GM23248 (cell line): ENCODE measurements around the gene PSME3IP1. TPM values are rescaled to one million over a fixed set of nuclear protein-coding genes. Genes with fewer than 3 reads are reported as not detected.
"Not testable (repeated sequence)": the region's sequence is repeated elsewhere in the genome, so short reads cannot be mapped to it uniquely, and the experiment has no call there.

ENCODE experiments used
- DNase-seq: peaks from one replicate; pipeline ENCODE4 v3.0.0-alpha.2; 2015
- H2AFZ ChIP-seq: fragments of 200-600 bp; sonication (generic); 2 replicates; pipeline ENCODE4 v1.6.1; 2016; ENCODE audit warnings: antibody characterized with exemption
- H3F3A ChIP-seq: fragments of 200-600 bp; sonication (generic); 2 replicates; pipeline ENCODE4 v1.6.1; 2016; ENCODE audit warnings: mild to moderate bottlenecking, antibody characterized with exemption, mixed run types; ENCODE audit not compliant: insufficient read depth
- H3K27ac ChIP-seq: fragments of 200-600 bp; sonication (generic); 2 replicates; pipeline ENCODE4 v1.5.1; 2016; ENCODE audit warnings: mild to moderate bottlenecking
- H3K27me3 ChIP-seq: fragments of 200-600 bp; sonication (generic); replicated peaks from 2 replicates; pipeline ENCODE4 v1.6.1; 2016; ENCODE audit warnings: mild to moderate bottlenecking; ENCODE audit not compliant: insufficient read depth
- H3K36me3 ChIP-seq: fragments of 200-600 bp; sonication (generic); 2 replicates; pipeline ENCODE4 v1.6.1; 2016; ENCODE audit warnings: low read depth, mild to moderate bottlenecking
- H3K4me1 ChIP-seq: fragments of 200-600 bp; sonication (generic); 2 replicates; pipeline ENCODE4 v1.6.1; 2016; ENCODE audit warnings: mild to moderate bottlenecking; ENCODE audit not compliant: insufficient read depth
- H3K4me2 ChIP-seq: fragments of 200-600 bp; sonication (generic); one replicate; pipeline ENCODE4 v1.6.1; 2016; ENCODE audit warnings: mild to moderate bottlenecking; ENCODE audit not compliant: unreplicated experiment
- H3K4me3 ChIP-seq: fragments of 200-600 bp; sonication (generic); 2 replicates; pipeline ENCODE4 v1.5.1; 2016; ENCODE audit warnings: mild to moderate bottlenecking
- H3K79me2 ChIP-seq: fragments of 200-600 bp; sonication (generic); 2 replicates; pipeline ENCODE4 v1.6.1; 2016; ENCODE audit warnings: mild to moderate bottlenecking; ENCODE audit not compliant: insufficient read depth
- H3K9ac ChIP-seq: fragments of 200-600 bp; sonication (generic); 2 replicates; pipeline ENCODE4 v1.6.1; 2016; ENCODE audit warnings: mild to moderate bottlenecking
- H3K9me2 ChIP-seq: fragments of 200-600 bp; sonication (generic); 2 replicates; pipeline ENCODE4 v1.6.1; 2016; ENCODE audit warnings: mixed run types, mild to moderate bottlenecking, moderate library complexity; ENCODE audit not compliant: insufficient read depth
- H3K9me3 ChIP-seq: fragments of 200-600 bp; sonication (generic); one replicate; pipeline ENCODE4 v1.6.1; 2017; ENCODE audit warnings: low read depth
- H4K20me1 ChIP-seq: fragments of 200-600 bp; sonication (generic); 2 replicates; pipeline ENCODE4 v1.6.0; 2016; ENCODE audit not compliant: insufficient read depth
- EZH2 ChIP-seq: fragments of 200-600 bp; sonication (generic); IDR thresholded peaks from 2 replicates; pipeline ENCODE4 v1.6.1; 2018; ENCODE audit warnings: antibody characterized with exemption, mild to moderate bottlenecking; ENCODE audit not compliant: insufficient read depth, poor library complexity, severe bottlenecking
- EZH2phosphoT487 ChIP-seq: fragments of 200-600 bp; sonication (generic); IDR thresholded peaks from 2 replicates; pipeline ENCODE4 v1.6.1; 2018; ENCODE audit warnings: antibody characterized with exemption, moderate library complexity, mild to moderate bottlenecking, low read depth; ENCODE audit not compliant: insufficient read depth
- WGBS, 2 experiments: methylation state at CpG; one replicate each; pipeline ENCODE4 v1.1.6; 2015 to 2017; ENCODE audit warnings: low lambda C conversion rate in 2 of 2, low coverage in 1 of 2; ENCODE audit errors: missing lambda C conversion rate in 2 of 2; 5-methylcytosine and 5-hydroxymethylcytosine counted together
- in situ Hi-C: fragments of 300-500 bp; cut with MboI; formaldehyde crosslinking; loops from 2 replicates; pipeline ENCODE4 v1.15.0; 2020
- polyA plus RNA-seq: library from polyadenylated mRNA; unstranded; fragments of >200 nt; fragmentation: Nextera tagmentation; extraction: Ambion mirVana; gene quantifications from 2 replicates; pipeline ENCODE4 v1.2.1, GENCODE V29; 2016
- total RNA-seq: library from RNA; depleted of rRNA; stranded (reverse); fragments of >200 nt; shearing (Covaris generic); gene quantifications from 2 replicates; pipeline ENCODE4 v1.2.3, GENCODE V29; 2014

Gene PSME3IP1
- total and polyA plus RNA-seq, 2 experiments from 2014 or later: 42.2 to 58.9 TPM

DNA sequence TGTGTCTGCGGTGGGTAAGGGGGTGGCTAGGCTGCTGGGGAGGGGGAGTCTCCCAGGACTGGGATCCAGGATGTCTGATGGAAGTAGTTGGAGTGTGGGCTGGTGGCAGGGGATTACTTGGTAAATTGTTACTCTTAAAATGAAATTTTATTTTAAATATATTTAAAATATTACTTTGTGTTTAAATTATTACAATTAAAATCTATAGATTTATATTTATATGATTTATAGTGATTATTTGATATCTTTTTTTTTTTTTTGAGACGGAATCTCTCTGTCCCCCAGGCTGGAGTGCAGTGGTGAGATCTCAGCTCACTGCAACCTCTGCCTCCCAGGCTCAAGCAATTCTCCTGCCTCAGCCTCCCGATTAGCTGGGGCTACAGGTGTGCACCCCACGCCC, 74.9 kb downstream of the PSME3IP1 start:
- no peaks in the 10 kb centered on the region for H3K9me3 ChIP-seq
- H3K27ac ChIP-seq: no peak overlapping the region
- H3F3A ChIP-seq: no peaks in the 10 kb centered on the region
- no peak for TF ChIP-seq EZH2
- no peak overlapping the region for H2AFZ ChIP-seq
- H3K27me3 ChIP-seq: no peaks in the 10 kb centered on the region
- in situ Hi-C loops: no loop called here
- no peak overlapping the region for H3K9ac ChIP-seq
- H3K36me3 ChIP-seq: no peaks in the 10 kb centered on the region
- H3K79me2 ChIP-seq: no peaks in the 10 kb centered on the region
- DNase-seq: no peak
- no peaks in the 10 kb centered on the region for H3K4me1 ChIP-seq
- no peaks in the 10 kb centered on the region for H4K20me1 ChIP-seq
- no peak overlapping the region for H3K4me2 ChIP-seq
- no peaks in the 10 kb centered on the region for H3K9me2 ChIP-seq
- no peak overlapping the region for H3K4me3 ChIP-seq
- WGBS, 2 experiments: 96 to 100% methylated on average over 4 of the region's 4 CpGs

DNA sequence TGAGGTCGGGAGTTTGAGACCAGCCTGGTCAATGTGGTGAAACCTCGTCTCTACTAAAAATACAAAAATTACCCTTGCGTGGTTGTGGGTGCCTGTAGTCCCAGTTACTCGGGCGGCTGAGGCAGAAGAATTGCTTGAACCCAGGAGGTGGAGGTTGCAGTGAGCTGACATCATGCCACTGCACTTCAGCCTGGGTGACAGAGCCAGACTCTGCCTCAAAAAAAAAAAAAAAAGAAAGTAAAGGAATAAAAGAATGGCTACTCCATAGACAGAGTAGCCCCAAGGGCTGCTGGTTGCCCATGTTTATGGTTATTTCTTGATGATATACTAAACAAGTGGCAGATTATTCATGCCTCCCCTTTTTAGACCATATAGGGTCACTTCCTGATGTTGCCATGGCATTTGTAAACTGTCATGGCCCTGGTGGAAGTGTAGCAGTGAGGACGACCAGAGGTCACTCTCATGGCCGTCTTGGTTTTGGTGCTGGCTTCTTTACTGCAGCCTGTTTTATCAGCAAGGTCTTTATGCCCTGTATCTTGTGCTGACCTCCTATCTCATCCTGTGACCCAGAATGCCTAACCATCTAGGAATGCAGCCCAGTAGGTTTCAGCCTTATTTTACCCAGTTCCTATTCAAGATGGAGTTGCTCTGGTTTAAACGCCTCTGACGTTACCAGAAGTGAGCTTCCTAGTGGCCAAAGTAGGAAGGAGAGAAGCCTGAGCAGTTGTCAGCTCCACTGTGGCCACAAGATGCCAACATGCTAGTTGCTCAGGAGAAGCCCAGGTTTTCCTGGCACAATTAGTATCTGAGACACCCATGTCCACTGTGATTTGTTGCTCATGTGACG, 76.4 kb downstream of the PSME3IP1 start:
- H4K20me1 ChIP-seq, H3K4me3 ChIP-seq, H3F3A ChIP-seq, H3K9ac ChIP-seq, H3K36me3 ChIP-seq, H3K9me3 ChIP-seq, H3K27me3 ChIP-seq, H2AFZ ChIP-seq, H3K4me1 ChIP-seq, H3K4me2 ChIP-seq, in situ Hi-C loops, H3K9me2 ChIP-seq, DNase-seq, H3K27ac ChIP-seq, H3K79me2 ChIP-seq: not testable (repeated sequence)
- 87 to 92% methylated on average over 10 of the region's 10 CpGs for WGBS, 2 experiments

DNA sequence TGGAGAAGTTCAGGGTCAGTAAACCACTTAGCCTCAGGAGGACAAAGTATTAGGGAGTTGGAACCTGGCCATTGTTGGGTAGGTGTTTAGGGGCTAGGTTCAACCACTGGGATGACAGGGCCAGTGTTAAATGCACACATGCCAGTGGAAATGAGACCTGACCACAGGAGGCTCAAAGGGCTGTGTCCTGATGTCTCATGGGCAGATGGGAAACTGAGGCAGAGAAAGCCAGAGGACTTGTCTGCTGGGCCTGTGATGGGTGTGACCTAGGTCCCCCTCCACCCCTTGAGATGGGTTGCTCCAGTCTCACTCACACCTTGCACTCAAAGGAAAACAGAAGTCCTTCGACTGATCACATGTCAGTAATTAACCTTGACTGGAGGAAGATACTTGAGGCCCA, 77.4 kb downstream of the PSME3IP1 start:
- no peak overlapping the region for H2AFZ ChIP-seq
- H3K9me2 ChIP-seq: no peaks in the 10 kb centered on the region
- no peak for DNase-seq
- H3K79me2 ChIP-seq: no peaks in the 10 kb centered on the region
- WGBS, 2 experiments: 89 to 94% methylated on average over 1 of the region's 1 CpG
- H3K4me3 ChIP-seq: no peak overlapping the region
- H3F3A ChIP-seq: no peaks in the 10 kb centered on the region
- TF ChIP-seq EZH2phosphoT487 (no peak), EZH2 (no peak)
- no peaks in the 10 kb centered on the region for H3K4me1 ChIP-seq
- H3K4me2 ChIP-seq: no peak overlapping the region
- H3K36me3 ChIP-seq: no peaks in the 10 kb centered on the region
- no peaks in the 10 kb centered on the region for H4K20me1 ChIP-seq
- H3K27ac ChIP-seq: no peak overlapping the region
- no peak overlapping the region for H3K9ac ChIP-seq
- H3K27me3 ChIP-seq: no peaks in the 10 kb centered on the region
- H3K9me3 ChIP-seq: no peaks in the 10 kb centered on the region
- in situ Hi-C loops: no loop called here

DNA sequence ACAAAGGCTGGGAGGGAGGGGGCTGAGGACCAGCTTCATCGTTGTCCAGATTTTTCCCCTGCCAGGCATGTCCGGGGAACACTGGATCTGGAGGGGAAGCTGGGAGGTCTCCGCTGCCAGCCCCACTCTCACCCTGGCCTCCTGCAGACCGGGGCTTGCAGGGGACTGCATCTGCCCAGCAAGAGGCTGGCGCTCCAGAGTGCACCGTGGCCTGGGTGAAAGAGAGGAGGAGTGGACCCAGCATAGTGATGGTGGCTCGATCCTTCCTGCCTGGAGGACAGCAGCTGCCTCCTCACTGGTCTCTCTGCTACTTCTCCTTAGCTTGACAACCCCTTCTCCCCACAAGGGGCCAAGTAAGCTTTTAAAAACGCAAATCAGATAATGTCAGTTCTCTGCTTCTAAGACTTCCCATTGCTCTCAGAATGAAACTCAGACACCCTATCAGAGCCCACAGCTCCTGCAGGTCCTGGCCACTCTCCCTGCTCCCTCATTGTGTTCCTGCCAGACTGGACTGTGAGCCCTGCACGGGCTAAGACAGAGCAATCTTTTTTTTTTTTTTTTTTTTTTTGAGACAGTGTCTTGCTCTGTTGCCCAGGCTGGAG, 78.4 kb downstream of the PSME3IP1 start:
- WGBS, 2 experiments: 92 to 98% methylated on average over 9 of the region's 9 CpGs
- Histone ChIP-seq H3K9me2 (no peaks in the 10 kb centered on the region), H3K27me3 (no peaks in the 10 kb centered on the region), H3K4me3 (no peak overlapping the region), H3K9ac (no peak overlapping the region), H3K36me3 (no peaks in the 10 kb centered on the region), H4K20me1 (no peaks in the 10 kb centered on the region), H3K9me3 (no peaks in the 10 kb centered on the region), H2AFZ (no peak overlapping the region), H3K4me2 (no peak overlapping the region), H3K79me2 (no peaks in the 10 kb centered on the region), H3F3A (no peaks in the 10 kb centered on the region), H3K4me1 (no peaks in the 10 kb centered on the region), H3K27ac (no peak overlapping the region)
- TF ChIP-seq EZH2 (no peak), EZH2phosphoT487 (no peak)
- in situ Hi-C loops: no loop called here
- DNase-seq: no peak
